Suprapubic skin (tissue), 4 donors: ENCODE measurements around the gene TUBB6. TPM values are rescaled to one million over a fixed set of nuclear protein-coding genes. Genes with fewer than 3 reads are reported as not detected.

Source experiments
- DNase-seq, 2 donors: peaks; one replicate each; pipeline ENCODE4 v3.0.0-alpha.2; 2019; ENCODE audit warnings: low spot score in 2 of 2
- H3K27ac ChIP-seq: fragments of 200-600 bp; sonication (generic); one replicate; pipeline ENCODE4 v1.5.1; 2019
- H3K27me3 ChIP-seq: fragments of 200-600 bp; sonication (generic); one replicate; pipeline ENCODE4 v1.5.1; 2019
- H3K36me3 ChIP-seq: fragments of 200-600 bp; sonication (generic); one replicate; pipeline ENCODE4 v1.5.1; 2019
- H3K4me1 ChIP-seq: fragments of 200-600 bp; sonication (generic); one replicate; pipeline ENCODE4 v1.5.1; 2019
- H3K4me3 ChIP-seq: fragments of 200-600 bp; sonication (generic); one replicate; pipeline ENCODE4 v1.5.1; 2019; ENCODE audit warnings: mild to moderate bottlenecking
- H3K9me3 ChIP-seq: fragments of 200-600 bp; sonication (generic); one replicate; pipeline ENCODE4 v1.5.1; 2019
- EP300 ChIP-seq: sonication (generic); formaldehyde crosslinking; IDR thresholded peaks from one replicate; pipeline ENCODE4 v1.6.1; 2017; ENCODE audit warnings: antibody characterized with exemption
- POLR2A ChIP-seq, 2 donors: fragments of 450-650 bp; IDR thresholded peaks; one replicate each; pipeline ENCODE4 v1.6.1; 2017; ENCODE audit warnings: antibody characterized with exemption in 2 of 2, mild to moderate bottlenecking in 2 of 2, moderate library complexity in 2 of 2
- POLR2AphosphoS5 ChIP-seq, 3 donors: sonication (generic); formaldehyde crosslinking; IDR thresholded peaks; one replicate each; pipeline ENCODE4 v1.6.1; 2017; ENCODE audit warnings: antibody characterized with exemption in 3 of 3
- WGBS: methylation state at CpG from one replicate; pipeline ENCODE4 v1.1.5; 2018; 5-methylcytosine and 5-hydroxymethylcytosine counted together
- total RNA-seq, 4 donors: library from RNA; depleted of rRNA; stranded (reverse); fragments of >200 nt; gene quantifications; one replicate each; pipeline ENCODE4 v1.1.0, GENCODE V29; 2016
- TF ChIP-seq, protein P1 (sequence below), 2 donors: fragments of 200-600 bp in 1 of 2; fragments of 450-650 bp in 1 of 2; sonication (generic) in 1 of 2; IDR thresholded peaks; one replicate each; pipeline ENCODE4 v1.5.1; 2016 to 2019; ENCODE audit warnings: antibody characterized with exemption in 2 of 2, mild to moderate bottlenecking in 1 of 2, moderate library complexity in 1 of 2

The TUBB6 gene
- total RNA-seq, 4 donors from 2014 or later: 211 to 298 (median 220) TPM

DNA sequence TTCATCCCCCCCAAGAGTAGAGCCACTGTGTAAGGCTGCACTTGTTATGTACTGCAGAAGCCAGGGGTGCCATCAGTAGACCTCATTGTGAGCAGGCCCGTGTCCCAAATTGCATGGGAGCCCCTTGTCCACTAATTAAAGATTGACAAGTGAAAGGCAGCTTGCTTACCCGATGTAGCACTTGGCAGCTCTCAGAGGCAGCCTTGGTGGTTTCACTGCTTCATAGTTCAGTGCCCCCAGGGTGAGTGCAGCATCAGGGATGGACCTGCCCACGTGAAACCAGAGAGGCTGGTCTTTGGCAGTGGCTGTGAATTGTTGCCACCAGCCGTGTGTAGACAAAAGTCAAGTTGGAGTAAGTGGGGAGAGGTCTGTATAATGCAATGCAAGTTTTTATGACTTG, 13.3 kb downstream of the TUBB6 start:
- 33% methylated on average over 4 of the region's 4 CpGs for WGBS
- Histone ChIP-seq H3K27ac (no peak overlapping the region), H3K4me1 (peaks cover 25% of the 10 kb centered on the region), H3K9me3 (no peaks in the 10 kb centered on the region), H3K36me3 (peaks cover 49% of the 10 kb centered on the region), H3K27me3 (no peaks in the 10 kb centered on the region), H3K4me3 (no peak overlapping the region)
- DNase-seq: peak; percentile 7 to 51
- TF ChIP-seq, protein P1, sequence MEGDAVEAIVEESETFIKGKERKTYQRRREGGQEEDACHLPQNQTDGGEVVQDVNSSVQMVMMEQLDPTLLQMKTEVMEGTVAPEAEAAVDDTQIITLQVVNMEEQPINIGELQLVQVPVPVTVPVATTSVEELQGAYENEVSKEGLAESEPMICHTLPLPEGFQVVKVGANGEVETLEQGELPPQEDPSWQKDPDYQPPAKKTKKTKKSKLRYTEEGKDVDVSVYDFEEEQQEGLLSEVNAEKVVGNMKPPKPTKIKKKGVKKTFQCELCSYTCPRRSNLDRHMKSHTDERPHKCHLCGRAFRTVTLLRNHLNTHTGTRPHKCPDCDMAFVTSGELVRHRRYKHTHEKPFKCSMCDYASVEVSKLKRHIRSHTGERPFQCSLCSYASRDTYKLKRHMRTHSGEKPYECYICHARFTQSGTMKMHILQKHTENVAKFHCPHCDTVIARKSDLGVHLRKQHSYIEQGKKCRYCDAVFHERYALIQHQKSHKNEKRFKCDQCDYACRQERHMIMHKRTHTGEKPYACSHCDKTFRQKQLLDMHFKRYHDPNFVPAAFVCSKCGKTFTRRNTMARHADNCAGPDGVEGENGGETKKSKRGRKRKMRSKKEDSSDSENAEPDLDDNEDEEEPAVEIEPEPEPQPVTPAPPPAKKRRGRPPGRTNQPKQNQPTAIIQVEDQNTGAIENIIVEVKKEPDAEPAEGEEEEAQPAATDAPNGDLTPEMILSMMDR (IDR thresholded peaks at IDR 0.05): no peak
- TF ChIP-seq POLR2A (IDR thresholded peaks at IDR 0.05): no peak
- TF ChIP-seq POLR2AphosphoS5 (IDR thresholded peaks at IDR 0.05): no peak
- TF ChIP-seq EP300: no peak

DNA sequence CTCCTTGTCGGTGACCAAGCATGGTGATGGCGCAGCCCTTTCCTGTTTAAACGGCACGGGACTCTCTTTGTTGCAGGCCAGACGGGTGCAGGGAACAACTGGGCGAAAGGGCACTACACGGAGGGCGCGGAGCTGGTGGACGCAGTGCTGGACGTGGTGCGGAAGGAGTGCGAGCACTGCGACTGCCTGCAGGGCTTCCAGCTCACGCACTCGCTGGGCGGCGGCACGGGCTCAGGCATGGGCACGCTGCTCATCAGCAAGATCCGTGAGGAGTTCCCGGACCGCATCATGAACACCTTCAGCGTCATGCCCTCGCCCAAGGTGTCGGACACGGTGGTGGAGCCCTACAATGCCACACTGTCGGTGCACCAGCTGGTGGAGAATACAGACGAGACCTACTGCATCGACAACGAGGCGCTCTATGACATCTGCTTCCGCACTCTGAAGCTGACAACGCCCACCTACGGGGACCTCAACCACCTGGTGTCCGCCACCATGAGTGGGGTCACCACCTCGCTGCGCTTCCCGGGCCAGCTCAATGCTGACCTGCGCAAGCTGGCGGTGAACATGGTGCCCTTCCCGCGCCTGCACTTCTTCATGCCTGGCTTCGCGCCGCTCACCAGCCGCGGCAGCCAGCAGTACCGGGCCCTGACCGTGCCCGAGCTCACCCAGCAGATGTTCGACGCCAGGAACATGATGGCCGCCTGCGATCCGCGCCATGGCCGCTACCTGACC, 17.1 kb downstream of the TUBB6 start:
- Histone ChIP-seq H3K9me3 (no peaks in the 10 kb centered on the region), H3K4me1 (peaks cover 16% of the 10 kb centered on the region), H3K4me3 (no peak overlapping the region), H3K27me3 (no peaks in the 10 kb centered on the region), H3K27ac (no peak overlapping the region), H3K36me3 (peaks cover 80% of the 10 kb centered on the region)
- DNase-seq: peak; percentile 62 to 73
- TF ChIP-seq, protein P1 (IDR thresholded peaks at IDR 0.05): no peak
- no peak for TF ChIP-seq EP300
- no peak for TF ChIP-seq POLR2A (IDR thresholded peaks at IDR 0.05)
- TF ChIP-seq POLR2AphosphoS5 (IDR thresholded peaks at IDR 0.05): no peak
- WGBS: 97% methylated on average over 56 of the region's 58 CpGs

DNA sequence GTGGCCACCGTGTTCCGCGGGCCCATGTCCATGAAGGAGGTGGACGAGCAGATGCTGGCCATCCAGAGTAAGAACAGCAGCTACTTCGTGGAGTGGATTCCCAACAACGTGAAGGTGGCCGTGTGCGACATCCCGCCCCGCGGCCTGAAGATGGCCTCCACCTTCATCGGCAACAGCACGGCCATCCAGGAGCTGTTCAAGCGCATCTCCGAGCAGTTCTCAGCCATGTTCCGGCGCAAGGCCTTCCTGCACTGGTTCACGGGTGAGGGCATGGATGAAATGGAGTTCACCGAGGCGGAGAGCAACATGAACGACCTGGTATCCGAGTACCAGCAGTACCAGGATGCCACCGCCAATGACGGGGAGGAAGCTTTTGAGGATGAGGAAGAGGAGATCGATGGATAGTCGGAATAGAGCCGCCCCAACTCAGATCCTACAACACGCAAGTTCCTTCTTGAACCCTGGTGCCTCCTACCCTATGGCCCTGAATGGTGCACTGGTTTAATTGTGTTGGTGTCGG, 17.7 kb downstream of the TUBB6 start:
- peaks cover 16% of the 10 kb centered on the region for H3K4me1 ChIP-seq
- peak; percentile 58 to 72 for DNase-seq
- peaks cover 83% of the 10 kb centered on the region for H3K36me3 ChIP-seq
- H3K4me3 ChIP-seq: no peak overlapping the region
- H3K27me3 ChIP-seq: no peaks in the 10 kb centered on the region
- no peak for TF ChIP-seq EP300
- 97% methylated on average over 26 of the region's 29 CpGs for WGBS
- no peak overlapping the region for H3K27ac ChIP-seq
- no peaks in the 10 kb centered on the region for H3K9me3 ChIP-seq

DNA sequence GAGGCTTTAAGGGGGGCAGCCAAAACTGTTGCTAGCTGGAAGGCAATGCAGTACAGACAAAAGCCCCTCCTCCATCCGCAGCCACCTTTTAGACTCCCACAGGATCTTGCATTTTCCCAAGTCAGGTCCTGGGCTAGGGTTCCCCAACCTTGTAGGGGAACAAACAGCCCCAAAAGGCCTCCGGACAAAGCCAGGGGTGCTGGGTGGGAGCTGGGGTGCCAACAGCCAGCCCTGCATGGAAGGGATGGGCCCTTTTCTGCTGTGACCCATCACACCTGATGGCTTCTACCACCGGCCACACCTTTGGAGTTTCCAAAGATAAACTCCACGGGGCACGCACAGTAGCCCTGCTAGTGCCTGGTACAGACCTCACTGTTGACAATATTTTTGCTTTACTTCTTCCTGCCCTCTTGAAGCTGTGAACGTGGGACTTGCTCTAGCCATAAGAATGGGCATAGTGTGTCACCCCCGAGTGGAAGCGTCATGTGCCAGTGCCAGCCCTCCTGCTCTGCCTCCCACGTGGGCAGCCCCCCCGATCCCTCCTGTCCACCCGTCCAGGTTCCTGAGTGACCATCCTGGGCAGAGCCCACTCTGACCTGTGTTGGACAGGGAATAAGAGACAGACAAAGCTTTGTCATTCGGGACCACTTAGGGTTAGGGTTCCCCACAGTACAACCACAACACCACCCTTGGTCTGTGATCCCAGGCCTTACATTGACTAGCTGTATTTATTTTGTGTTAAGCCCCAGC, 18.8 kb downstream of the TUBB6 start:
- Histone ChIP-seq H3K36me3 (peaks cover 79% of the 10 kb centered on the region), H3K9me3 (no peaks in the 10 kb centered on the region), H3K27me3 (no peaks in the 10 kb centered on the region), H3K27ac (no peak overlapping the region), H3K4me3 (no peak overlapping the region), H3K4me1 (peaks cover 10% of the 10 kb centered on the region)
- WGBS: 96% methylated on average over 10 of the region's 12 CpGs
- no peak for TF ChIP-seq POLR2AphosphoS5 (IDR thresholded peaks at IDR 0.05)
- no peak for TF ChIP-seq EP300
- TF ChIP-seq POLR2A (IDR thresholded peaks at IDR 0.05): no peak
- TF ChIP-seq, protein P1 (IDR thresholded peaks at IDR 0.05): no peak
- peak; percentile 50 to 67 for DNase-seq

DNA sequence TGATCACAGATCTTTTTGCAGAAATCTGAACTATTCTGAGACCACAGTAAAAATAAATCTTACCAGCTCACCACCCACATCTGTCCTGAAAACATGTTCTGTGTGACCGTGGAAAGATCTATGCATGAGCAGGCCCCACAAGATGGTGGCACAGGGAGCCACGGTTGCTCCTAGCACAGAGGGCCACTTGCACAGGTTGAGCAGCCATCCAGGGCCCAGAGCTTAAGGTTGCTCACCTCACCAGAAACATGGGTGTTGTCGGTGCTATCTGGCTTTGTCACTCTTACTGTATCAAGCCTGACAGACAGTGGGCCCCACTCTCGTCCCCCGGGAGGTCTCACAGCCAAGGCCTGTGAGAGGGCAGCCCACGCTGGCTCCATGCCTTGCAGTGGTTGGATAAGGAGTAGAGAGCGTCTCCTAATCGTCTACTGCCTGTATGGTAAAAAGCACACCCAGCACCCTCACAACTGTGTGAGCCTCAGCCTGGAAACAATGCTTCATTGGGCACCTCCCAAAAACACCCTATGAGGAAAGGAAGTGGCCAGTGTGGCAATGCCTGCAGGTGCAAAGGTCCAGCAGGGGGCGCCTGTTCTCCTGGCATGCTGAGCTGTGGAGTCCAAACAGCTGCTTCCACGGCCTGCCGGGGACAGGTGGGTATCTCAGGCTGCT, 19.6 kb downstream of the TUBB6 start:
- H3K27me3 ChIP-seq: no peaks in the 10 kb centered on the region
- H3K27ac ChIP-seq: peak overlapping the region; percentile 50
- peaks cover 79% of the 10 kb centered on the region for H3K36me3 ChIP-seq
- no peaks in the 10 kb centered on the region for H3K9me3 ChIP-seq
- peak; percentile 88 for DNase-seq
- peaks cover 10% of the 10 kb centered on the region for H3K4me1 ChIP-seq
- H3K4me3 ChIP-seq: no peak overlapping the region
- WGBS: 51% methylated on average over 7 of the region's 11 CpGs
- TF ChIP-seq, protein P1 (IDR thresholded peaks at IDR 0.05): peak; percentile 41 to 86
- no peak for TF ChIP-seq EP300
